A673 (cell line): Measurements from ENCODE around the gene ACRBP. TPM values are rescaled to one million over a fixed set of nuclear protein-coding genes. Genes with fewer than 3 reads are reported as not detected.

Source experiments
- BruUV-seq: library from RNA; stranded (reverse); fragments of 400-500 nt; replicated peaks from 2 replicates; lab custom pipeline; 2021; lab: Mats Ljungman, UMichigan
- CTCF ChIA-PET: fragments of 300-600 bp; sonication (Branson Sonifier 250); formaldehyde crosslinking; loops from one replicate; lab custom pipeline; 2022; ENCODE audit warnings: antibody characterized with exemption; lab: Charles Lee
- POLR2A ChIA-PET: fragments of 300-600 bp; sonication (Branson Sonifier 250); formaldehyde crosslinking; loops from one replicate; lab custom pipeline; 2022; ENCODE audit warnings: antibody characterized with exemption; ENCODE audit not compliant: low non-redundant PET; lab: Charles Lee
- DNase-seq: peaks from one replicate; pipeline ENCODE4 v3.0.0-alpha.2; 2015; ENCODE audit warnings: low spot score
- H3K27ac ChIP-seq: fragments of 200-600 bp; sonication (generic); 2 replicates; pipeline ENCODE4 v1.5.1; 2016; ENCODE audit warnings: mixed run types, low read depth, mild to moderate bottlenecking, mixed read lengths, antibody characterized with exemption, low read length; ENCODE audit not compliant: poor library complexity, severe bottlenecking
- H3K27me3 ChIP-seq: fragments of 200-600 bp; sonication (generic); replicated peaks from 2 replicates; pipeline ENCODE4 v1.6.1; 2017; ENCODE audit warnings: mixed run types, low read depth, mild to moderate bottlenecking, mixed read lengths, antibody characterized with exemption, low read length; ENCODE audit not compliant: insufficient read depth, poor library complexity
- H3K36me3 ChIP-seq: fragments of 200-600 bp; sonication (generic); 2 replicates; pipeline ENCODE4 v1.6.1; 2016; ENCODE audit warnings: mixed run types, mild to moderate bottlenecking, mixed read lengths, antibody characterized with exemption, low read length; ENCODE audit not compliant: insufficient read depth, poor library complexity, severe bottlenecking
- H3K4me1 ChIP-seq: fragments of 200-600 bp; sonication (generic); 2 replicates; pipeline ENCODE4 v1.6.1; 2017; ENCODE audit warnings: mixed run types, mild to moderate bottlenecking, mixed read lengths, antibody characterized with exemption, low read length; ENCODE audit not compliant: insufficient read depth, poor library complexity, severe bottlenecking
- H3K4me3 ChIP-seq: fragments of 200-600 bp; sonication (generic); 2 replicates; pipeline ENCODE4 v1.5.1; 2016; ENCODE audit warnings: low read depth, mixed run types, mild to moderate bottlenecking, mixed read lengths, low read length; ENCODE audit not compliant: poor library complexity, severe bottlenecking
- H3K9me3 ChIP-seq: fragments of 200-600 bp; sonication (generic); 2 replicates; pipeline ENCODE4 v1.6.1; 2016; ENCODE audit warnings: mixed run types, low read depth, mild to moderate bottlenecking, mixed read lengths, antibody characterized with exemption, low read length; ENCODE audit not compliant: poor library complexity, severe bottlenecking
- CTCF ChIP-seq: fragments of 300-800, 200-600 bp; sonication (generic); conservative IDR thresholded peaks from 2 replicates; pipeline ENCODE4 v1.5.1; 2017; ENCODE audit warnings: low read depth, mild to moderate bottlenecking, antibody characterized with exemption, low read length, moderate library complexity, mixed read lengths
- EZH2 ChIP-seq: fragments of 200-600 bp; sonication (generic); IDR thresholded peaks from 2 replicates; pipeline ENCODE4 v1.6.1; 2017; ENCODE audit warnings: borderline replicate concordance, low read depth, mild to moderate bottlenecking, mixed read lengths, antibody characterized with exemption, low read length; ENCODE audit not compliant: poor library complexity, severe bottlenecking
- intact Hi-C: fragments of 100-400 bp; cut with micrococcal nuclease; formaldehyde crosslinking; loops from one replicate; pipeline ENCODE4 v1.10.0; 2022; ENCODE audit not compliant: unreplicated experiment
- total RNA-seq: library from RNA; stranded (reverse); gene quantifications from 2 replicates; pipeline ENCODE4 v1.2.3, GENCODE V29; 2021

The ACRBP gene
- total RNA-seq, 1 experiment from 2014 or later, result 3.0 TPM

- Histone ChIP-seq H3K4me1 (peaks cover 20% of the 10 kb centered on the region), H3K36me3 (peaks cover 6% of the 10 kb centered on the region), H3K27ac (no peak overlapping the region), H3K4me3 (no peak overlapping the region), H3K9me3 (no peaks in the 10 kb centered on the region), H3K27me3 (no peaks in the 10 kb centered on the region)
- POLR2A ChIA-PET, result interaction anchor here (0.5 kb wide), 2 partner anchors 21 to 151 kb away, joined by 5 to 6 read pairs; partner anchors contain the start of gene GAPDH
- TF ChIP-seq EZH2, result no peak
- TF ChIP-seq CTCF, result peak; percentile 74
- peak; percentile 70 for DNase-seq
- BruUV-seq, result no TSS peak
- CTCF ChIA-PET, result interaction anchor here (0.8 to 1.0 kb wide), 4 partner anchors 66 to 121 kb away, joined by 3 to 4 read pairs (median 4); no protein-coding TSS in a partner anchor
- intact Hi-C loops, result no loop called here
Measured at GRCh38 chr12:6684609-6685008, 37.4 kb upstream of the ACRBP start.

DNA sequence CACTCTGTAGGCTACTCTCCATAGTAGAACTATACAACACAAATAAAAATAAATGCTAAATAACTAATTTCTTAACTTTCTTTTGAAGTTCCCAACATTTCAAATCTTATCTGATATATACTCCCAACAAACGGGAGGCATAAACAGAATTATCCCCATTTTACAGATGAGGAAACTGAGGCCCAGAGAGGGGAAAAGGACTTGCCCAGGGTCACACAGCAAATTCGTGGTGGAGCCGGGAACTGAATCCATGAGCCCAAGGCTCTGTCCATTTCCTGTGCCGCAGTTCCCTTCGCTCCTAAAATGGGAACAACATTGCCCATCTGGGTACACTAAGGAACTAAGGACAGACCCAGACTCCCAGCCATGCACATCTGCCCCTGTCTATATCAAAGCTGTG is 29.7 kb upstream of the ACRBP start:
- Histone ChIP-seq H3K9me3 (no peaks in the 10 kb centered on the region), H3K27ac (no peak overlapping the region), H3K4me1 (no peaks in the 10 kb centered on the region), H3K36me3 (peaks cover 67% of the 10 kb centered on the region), H3K4me3 (no peak overlapping the region), H3K27me3 (no peaks in the 10 kb centered on the region)
- no TSS peak for BruUV-seq
- ChIA-PET POLR2A (no interaction called here), CTCF (no interaction called here)
- no peak for DNase-seq
- intact Hi-C loops, result no loop called here
- no peak for TF ChIP-seq EZH2
- no peak for TF ChIP-seq CTCF

DNA sequence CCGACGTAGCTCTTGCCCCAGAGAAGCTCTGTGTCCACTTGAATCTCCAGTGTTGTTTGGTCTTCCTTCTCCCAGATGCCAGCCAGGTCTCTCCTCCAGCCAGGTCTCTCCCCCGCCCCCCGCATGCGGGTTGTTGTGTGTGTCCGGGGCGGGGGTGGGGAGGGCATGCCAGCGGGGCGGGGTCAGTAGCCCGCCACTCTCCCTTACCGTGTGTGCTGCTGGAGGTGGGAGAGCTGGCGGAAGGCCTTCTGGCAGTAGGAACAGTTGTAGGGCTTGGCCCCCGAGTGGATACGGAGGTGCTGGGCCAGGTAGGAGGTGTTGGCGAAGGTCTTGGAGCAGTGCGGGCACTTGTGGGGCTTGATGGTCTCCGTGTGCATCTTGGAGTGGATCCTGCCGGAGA is 24.9 kb upstream of the ACRBP start:
- intact Hi-C loops, result no loop called here
- no peak for DNase-seq
- TF ChIP-seq CTCF, result no peak
- TF ChIP-seq EZH2, result no peak
- Histone ChIP-seq H3K36me3 (peaks cover 85% of the 10 kb centered on the region), H3K4me1 (no peaks in the 10 kb centered on the region), H3K27ac (no peak overlapping the region), H3K4me3 (no peak overlapping the region), H3K27me3 (no peaks in the 10 kb centered on the region), H3K9me3 (no peaks in the 10 kb centered on the region)
- ChIA-PET POLR2A (no interaction called here), CTCF (no interaction called here)
- BruUV-seq, result no TSS peak
